Measurements from ENCODE around the gene SLCO4A1.
A peak's percentile ranks its signal among the peaks of the same experiment; 100 is the strongest.

The SLCO4A1 gene

GRCh38 chr20:62666736-62667529 is 24.6 kb downstream of the SLCO4A1 start:
- Mint-ChIP-seq H3K9me3 (no peaks in the 10 kb centered on the region), H3K27me3 (ENCODE audit: low read depth, poor library complexity) (peaks cover 20% of the 10 kb centered on the region), H3K4me3 (no peak overlapping the region), H3K4me1 (peaks cover 35% of the 10 kb centered on the region), H3K27ac (no peak overlapping the region), H3K36me3 (ENCODE audit: low read depth) (no peaks in the 10 kb centered on the region)
- DNase-seq: no peak
- no peak for TF ChIP-seq CTCF (IDR thresholded peaks at IDR 0.05)

- peaks cover 17% of the 10 kb centered on the region for H3K27me3 Mint-ChIP-seq (ENCODE audit: low read depth, poor library complexity)
- DNase-seq: no peak
- TF ChIP-seq CTCF (IDR thresholded peaks at IDR 0.05): no peak
- peaks cover 35% of the 10 kb centered on the region for H3K4me1 Mint-ChIP-seq
- no peaks in the 10 kb centered on the region for H3K36me3 Mint-ChIP-seq (ENCODE audit: low read depth)
- H3K27ac Mint-ChIP-seq: no peak overlapping the region
- no peak overlapping the region for H3K4me3 Mint-ChIP-seq
- no peaks in the 10 kb centered on the region for H3K9me3 Mint-ChIP-seq
Measured at GRCh38 chr20:62667530-62668440, 25.5 kb downstream of the SLCO4A1 start.

GRCh38 chr20:62668441-62669027 is 26.2 kb downstream of the SLCO4A1 start:
- H3K27ac Mint-ChIP-seq: no peak overlapping the region
- peaks cover 17% of the 10 kb centered on the region for H3K27me3 Mint-ChIP-seq (ENCODE audit: low read depth, poor library complexity)
- peaks cover 28% of the 10 kb centered on the region for H3K4me1 Mint-ChIP-seq
- TF ChIP-seq CTCF (IDR thresholded peaks at IDR 0.05): peak; percentile 91
- H3K9me3 Mint-ChIP-seq: no peaks in the 10 kb centered on the region
- no peak overlapping the region for H3K4me3 Mint-ChIP-seq
- no peaks in the 10 kb centered on the region for H3K36me3 Mint-ChIP-seq (ENCODE audit: low read depth)
- peak; percentile 83 for DNase-seq

GRCh38 chr20:62669249-62669648 is 26.9 kb downstream of the SLCO4A1 start:
- no peak for TF ChIP-seq CTCF (IDR thresholded peaks at IDR 0.05)
- Mint-ChIP-seq H3K36me3 (ENCODE audit: low read depth) (no peaks in the 10 kb centered on the region), H3K9me3 (no peaks in the 10 kb centered on the region), H3K27ac (no peak overlapping the region), H3K4me1 (peaks cover 29% of the 10 kb centered on the region), H3K4me3 (no peak overlapping the region), H3K27me3 (ENCODE audit: low read depth, poor library complexity) (peaks cover 19% of the 10 kb centered on the region)
- no peak for DNase-seq

- Mint-ChIP-seq H3K27ac (no peak overlapping the region), H3K9me3 (no peaks in the 10 kb centered on the region), H3K36me3 (ENCODE audit: low read depth) (no peaks in the 10 kb centered on the region), H3K27me3 (ENCODE audit: low read depth, poor library complexity) (peaks cover 16% of the 10 kb centered on the region), H3K4me1 (peaks cover 38% of the 10 kb centered on the region), H3K4me3 (no peak overlapping the region)
- DNase-seq: no peak
- no peak for TF ChIP-seq CTCF (IDR thresholded peaks at IDR 0.05)
Measured at GRCh38 chr20:62670156-62670555, 27.9 kb downstream of the SLCO4A1 start.
